LNCaP clone FGC (cell line): ENCODE measurements around the gene FHL1.

Source experiments
- DNase-seq: peaks from one replicate; pipeline ENCODE4 v3.0.0-alpha.2; 2011; ENCODE audit warnings: low read depth
- H3K4me3 ChIP-seq: 2 replicates; pipeline ENCODE4 v1.5.1; 2011; ENCODE audit warnings: mild to moderate bottlenecking, low read depth, low read length, control low read depth
- CTCF ChIP-seq: IDR thresholded peaks from 2 replicates; pipeline ENCODE4 v1.5.1; 2012; ENCODE audit warnings: mild to moderate bottlenecking; ENCODE audit not compliant: control insufficient read depth, insufficient read depth; ENCODE audit errors: extremely low read depth

The FHL1 gene

DNA sequence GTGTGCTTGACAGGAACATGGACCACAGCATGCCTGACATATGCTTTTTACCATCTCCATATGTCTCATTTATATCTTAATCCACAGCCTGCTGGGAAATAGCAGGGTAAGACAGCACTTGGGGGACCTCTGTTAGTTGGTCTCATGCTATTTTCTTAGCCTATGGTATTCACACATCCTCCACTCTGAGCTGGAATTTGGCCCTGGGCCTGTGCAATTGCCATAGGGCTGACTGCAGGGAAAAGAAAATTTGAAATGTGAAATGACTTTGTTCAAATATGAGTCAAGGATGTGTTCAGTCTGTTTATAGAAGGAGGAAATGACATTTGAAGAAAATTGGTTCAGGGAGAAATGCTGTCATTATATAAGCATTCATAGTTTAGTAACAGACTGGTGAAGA, 113.4 kb downstream of the FHL1 start:
- no peak for DNase-seq
- no peak for TF ChIP-seq CTCF
- H3K4me3 ChIP-seq = no peak overlapping the region
